8988T (cell line): ENCODE measurements around the gene TRIB2.

Experiments used
- DNase-seq: peaks from one replicate; pipeline ENCODE4 v3.0.0; 2011

TRIB2 gene

DNA sequence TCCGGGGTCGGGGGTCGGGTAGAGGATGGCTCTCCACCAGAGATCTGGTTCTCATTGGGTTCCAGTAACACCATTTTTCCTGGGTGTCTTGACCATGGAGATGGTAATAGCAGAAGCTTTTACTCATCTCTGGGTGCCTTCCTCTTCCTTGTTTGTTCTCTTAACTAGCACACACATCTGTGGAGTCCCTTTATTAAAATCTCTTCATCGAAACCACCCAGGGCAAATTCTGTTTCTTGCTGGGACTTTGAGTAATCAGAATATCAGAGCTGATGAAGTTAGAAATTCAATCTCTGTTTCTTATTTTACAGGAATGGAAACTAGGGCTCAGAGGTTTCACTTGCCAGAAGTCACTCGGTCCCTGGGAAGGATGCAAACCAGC is 15.0 kb upstream of the TRIB2 start:
- DNase-seq: no peak

- DNase-seq: no peak
These were observed 14.3 kb upstream of the TRIB2 start for GRCh38 chr2:12702168-12703121.

GRCh38 chr2:12704378-12704777 is 12.4 kb upstream of the TRIB2 start:
- DNase-seq: no peak

- no peak for DNase-seq
These were observed 11.5 kb upstream of the TRIB2 start for GRCh38 chr2:12705230-12705629.

GRCh38 chr2:12705742-12706141 is 11.0 kb upstream of the TRIB2 start:
- no peak for DNase-seq

GRCh38 chr2:12708508-12709206 is 8.1 kb upstream of the TRIB2 start:
- no peak for DNase-seq

DNA sequence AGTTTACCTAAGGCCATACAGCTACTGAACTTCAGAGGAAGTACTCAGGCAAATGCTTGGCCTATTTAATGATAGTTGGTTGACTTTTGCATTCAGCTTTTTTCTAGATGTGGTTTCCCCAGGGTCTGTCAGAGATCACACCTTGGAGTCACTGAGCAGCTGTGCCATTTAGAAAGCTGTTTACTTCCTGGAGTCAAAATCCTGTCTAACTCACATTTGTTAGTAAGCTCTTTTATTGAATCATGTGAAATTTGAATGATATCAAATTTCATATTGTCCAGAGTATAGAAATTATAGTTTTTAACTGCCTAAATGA is 7.6 kb upstream of the TRIB2 start:
- DNase-seq: no peak

DNA sequence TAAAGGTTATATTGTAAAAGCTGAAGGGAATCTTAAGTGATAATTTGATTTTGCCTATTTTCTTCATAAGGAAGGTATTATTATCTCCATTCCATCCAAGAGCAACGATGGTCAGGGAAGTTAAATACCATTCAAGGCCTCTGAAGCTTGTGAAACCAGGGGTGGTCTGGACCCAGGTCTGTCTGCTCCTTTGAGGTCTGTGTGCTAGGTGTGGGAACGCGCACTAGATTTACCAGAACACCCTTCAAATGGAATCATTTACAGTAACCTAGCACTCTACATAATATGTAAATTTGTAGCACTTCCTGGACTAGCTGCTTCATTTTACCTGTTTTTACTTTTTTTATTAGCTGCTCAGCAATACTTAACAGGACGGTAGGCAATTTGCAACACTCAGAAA is 6.4 kb upstream of the TRIB2 start:
- DNase-seq: no peak

- no peak for DNase-seq
These were observed 5.4 kb upstream of the TRIB2 start for GRCh38 chr2:12711339-12711738.

DNA sequence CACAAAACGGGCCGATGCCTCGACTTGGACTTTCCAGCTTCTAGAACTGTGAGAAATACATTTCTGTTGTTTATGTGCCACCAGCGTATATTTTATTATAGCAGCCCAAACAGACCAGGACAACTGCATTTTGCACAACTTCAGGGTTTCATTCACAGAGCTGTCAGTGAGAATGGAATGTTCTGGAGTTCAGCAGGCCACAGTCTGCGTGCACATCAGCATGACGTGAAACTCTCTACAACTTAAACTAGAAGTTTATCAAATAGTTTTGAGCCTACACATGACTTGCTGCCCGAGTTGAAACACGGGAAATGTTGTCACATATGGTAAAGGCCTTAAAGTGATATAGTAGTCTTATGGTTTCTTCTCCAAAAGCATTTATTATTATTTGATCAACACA is 3.9 kb upstream of the TRIB2 start:
- no peak for DNase-seq

DNA sequence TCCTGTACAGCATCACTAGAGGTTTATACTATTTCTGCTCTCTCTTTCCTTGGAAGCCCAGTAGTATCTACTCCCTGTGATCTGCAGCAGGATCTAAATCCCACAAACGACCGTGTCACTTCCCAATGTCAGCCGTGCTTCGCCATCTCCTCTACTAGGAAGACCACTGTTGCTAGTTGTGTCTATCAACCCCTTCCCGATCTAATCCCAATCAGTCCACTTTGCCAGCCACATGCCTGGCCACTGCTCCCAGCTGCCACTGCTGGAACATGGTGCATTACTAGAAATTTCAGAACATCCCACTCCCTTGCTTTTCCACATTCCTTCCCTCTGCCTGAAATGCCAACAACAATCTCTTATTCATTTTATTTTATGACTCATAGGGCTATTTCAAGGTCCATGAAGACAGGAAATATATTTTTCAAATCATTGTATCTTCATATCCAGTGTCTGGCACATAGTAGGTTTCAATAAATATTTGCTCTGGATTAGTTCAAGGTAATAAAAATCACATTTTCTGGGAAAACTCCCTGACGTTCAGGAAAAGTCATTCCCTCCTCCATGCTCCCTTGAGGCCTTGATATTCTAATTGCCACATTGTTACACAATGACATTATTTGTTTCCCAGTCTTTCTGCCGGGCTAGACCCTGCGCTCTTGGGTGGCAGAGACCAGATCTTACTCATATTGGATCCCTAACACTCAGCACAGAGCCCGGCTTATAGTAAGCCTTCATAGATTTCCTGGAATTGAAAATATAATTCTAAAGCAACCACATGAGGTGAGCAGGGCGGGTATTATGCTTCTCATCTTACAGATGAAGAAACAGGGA is 2.1 kb upstream of the TRIB2 start:
- DNase-seq: no peak

DNA sequence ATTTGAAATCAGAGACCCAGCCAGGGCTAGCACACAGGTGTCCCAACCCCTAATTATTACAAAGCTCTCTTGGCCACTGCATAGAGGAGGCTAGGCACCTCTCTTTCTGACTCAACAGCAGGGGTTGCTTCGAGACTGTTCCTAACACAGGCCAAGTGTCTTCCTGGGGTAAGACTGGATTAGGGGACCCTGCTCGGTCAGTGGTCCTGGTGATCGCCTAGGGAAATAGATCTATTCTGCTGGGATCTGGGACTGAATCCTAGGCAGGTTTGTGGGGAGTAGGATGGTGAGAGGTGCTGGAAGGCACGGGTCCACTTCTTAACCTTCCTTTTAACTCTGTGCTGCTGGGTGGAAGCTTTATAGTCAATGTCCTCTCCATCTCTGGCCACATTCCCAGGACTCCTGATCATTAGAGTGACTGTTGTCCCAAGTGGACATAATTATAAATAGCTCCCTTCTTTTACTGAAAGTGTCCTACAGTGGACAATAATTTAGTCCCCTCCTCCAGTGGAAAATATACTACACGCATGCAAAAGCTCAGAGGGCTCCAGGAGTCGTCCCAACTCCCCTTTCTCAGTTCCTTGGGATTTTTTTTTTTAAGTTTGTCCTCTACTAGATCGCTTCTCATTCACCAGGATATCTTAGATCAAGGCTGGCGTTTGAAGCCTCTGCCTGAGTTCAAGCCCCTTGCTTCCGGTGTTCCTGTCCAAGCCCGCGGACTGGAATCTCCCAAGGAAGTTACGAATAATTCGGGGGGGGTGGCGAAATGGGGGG is 1.3 kb upstream of the TRIB2 start:
- DNase-seq: no peak

GRCh38 chr2:12716032-12716281 is 779 bp upstream of the TRIB2 start:
- DNase-seq: peak; percentile 53

DNA sequence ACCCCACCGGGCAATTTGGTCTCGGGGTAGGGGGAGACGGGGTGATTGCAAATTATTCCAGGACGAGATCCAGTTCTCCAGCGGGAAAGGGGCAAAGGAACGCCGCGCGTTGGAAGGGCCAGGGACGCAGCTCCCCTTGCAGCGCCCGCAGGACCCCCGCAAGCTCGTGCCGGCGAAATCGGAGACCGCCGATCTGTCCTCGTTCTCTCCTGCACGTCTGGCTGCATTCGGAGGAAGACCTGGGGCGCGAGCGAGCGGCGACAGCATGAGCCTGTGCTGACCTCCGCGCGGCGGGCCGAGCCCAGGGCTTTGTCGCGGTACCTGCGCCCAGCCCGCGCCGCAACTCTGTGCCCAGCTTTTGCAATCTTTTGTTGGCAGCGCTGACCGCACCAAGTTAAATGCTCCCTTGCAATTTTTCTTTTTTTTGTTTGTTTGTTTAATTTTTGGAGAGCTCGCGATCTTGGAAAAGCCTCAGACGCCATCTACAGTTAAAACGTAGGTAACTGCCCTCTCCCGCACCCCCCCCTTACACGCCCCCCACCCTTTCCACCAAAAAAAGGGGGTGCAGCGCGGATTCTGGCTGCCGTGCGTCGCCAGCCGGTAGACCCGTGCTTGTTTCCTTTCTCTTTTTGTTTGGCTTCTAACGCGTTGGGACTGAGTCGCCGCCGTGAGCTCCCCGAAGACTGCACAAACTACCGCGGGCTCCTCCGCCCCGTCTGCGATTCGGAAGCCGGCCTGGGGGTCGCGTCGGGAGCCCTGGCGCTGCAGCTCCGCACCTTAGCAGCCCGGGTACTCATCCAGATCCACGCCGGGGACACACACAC is 667 bp downstream of the TRIB2 start:
- DNase-seq: peak; percentile 40

GRCh38 chr2:12718015-12718671 is 1.4 kb downstream of the TRIB2 start:
- peak; percentile 56 for DNase-seq

DNA sequence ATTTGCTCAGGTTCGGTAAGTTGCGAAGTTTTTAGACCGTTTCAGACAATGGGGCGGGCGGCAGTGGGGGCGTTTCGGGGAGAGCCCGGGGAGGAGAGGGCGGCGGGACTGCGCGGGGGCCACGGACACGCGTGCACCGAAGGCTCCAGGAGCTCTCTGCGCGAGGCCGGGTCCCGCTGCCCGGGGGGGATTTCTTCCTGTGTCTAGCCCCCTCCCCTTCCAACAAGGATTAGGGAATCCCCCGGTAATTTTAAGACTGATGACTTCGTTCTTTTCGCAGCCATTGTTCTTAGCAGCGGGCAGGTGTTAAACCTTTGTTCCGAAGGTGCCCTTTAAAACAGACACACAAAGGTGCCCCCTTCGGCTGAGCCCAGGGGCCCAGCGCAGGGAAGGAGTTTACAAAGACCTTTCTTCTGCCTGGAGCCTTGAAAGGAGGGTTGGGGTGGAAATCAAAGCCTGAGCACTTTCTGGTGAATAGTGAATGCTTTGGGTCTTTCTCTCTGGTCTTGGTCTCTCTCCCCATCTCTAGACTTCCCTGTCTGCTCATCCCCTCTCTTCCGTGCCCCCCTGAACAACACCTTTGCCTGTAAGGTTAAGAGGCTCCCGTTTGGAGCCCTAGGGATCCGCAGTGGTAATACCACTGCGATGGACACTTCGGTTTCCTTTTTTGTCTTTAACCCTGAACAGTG is 2.1 kb downstream of the TRIB2 start:
- no peak for DNase-seq

GRCh38 chr2:12719400-12720277 is 2.9 kb downstream of the TRIB2 start:
- no peak for DNase-seq

DNA sequence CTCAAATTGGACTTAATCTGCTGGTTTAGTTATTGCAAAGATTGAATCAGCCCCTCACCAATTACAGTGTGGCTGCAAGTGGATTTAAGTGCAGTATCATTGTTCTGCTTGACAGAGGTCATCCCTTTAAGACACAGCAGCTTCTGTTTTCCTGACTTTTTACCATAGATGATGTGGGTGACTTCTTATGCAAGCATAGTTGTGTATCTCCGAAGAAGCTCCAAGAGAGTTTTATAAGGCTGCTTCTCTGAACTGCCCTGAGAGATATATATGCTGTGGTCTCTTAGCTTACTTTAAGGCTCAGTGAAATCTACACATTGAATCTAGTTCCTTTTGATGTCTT is 3.5 kb downstream of the TRIB2 start:
- DNase-seq: no peak

GRCh38 chr2:12720754-12721378 is 4.1 kb downstream of the TRIB2 start:
- DNase-seq: no peak
